ENCODE results near the gene DUSP6. TPM values are rescaled to one million over a fixed set of nuclear protein-coding genes. Genes with fewer than 3 reads are reported as not detected.

DUSP6 gene
- total and polyA plus RNA-seq, 2 of the 13 experiments (the other 11 are each of a cell fraction or from before 2014, with no cell fraction given): 40.9 to 161 TPM

DNA sequence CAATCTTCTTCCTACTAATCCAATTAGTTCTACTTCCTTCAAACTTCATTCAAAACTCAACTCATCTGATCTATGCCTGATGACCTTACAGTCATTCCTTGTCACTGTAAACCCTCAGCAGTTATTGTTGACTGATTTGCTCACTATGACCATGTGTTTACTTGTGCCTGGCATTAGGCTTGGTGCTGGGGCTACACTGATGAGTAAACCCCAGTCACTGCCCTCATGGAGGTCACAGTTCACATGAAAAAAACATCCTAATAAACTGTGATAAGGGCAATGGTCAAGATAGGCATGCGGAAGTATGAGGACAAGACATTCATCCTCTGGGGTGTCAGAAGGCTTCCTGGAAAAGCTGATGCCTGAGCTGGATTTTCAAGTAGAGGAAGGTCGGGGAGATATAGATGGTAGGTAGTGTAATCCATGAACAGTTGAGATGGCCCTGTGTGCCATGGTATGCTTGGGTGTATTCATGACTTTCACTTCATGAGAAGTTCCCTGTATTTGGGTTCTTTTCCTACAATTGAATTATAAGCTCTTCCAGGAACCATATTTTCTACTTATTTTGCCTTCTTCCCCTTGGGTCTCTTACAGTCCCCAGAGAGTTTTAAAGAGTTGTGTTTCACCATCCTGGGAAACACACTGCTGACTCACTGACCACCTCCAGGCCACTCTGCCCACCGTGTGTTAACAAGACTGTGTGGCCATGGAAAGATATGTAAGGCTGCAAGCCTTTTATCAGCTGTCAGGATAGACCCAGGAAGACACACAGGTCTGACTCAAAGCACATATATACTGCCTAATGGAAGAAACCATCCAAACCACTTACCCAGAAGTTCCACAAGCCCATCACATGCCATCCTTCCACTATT, 38.7 kb upstream of the DUSP6 start (continued):
- 0 out of 2 replicates have a peak, but pooled peaks have one; percentile 42 for TF ChIP-seq MAF1 (CRISPR knock-in tag; IDR thresholded peaks at IDR 0.05; ENCODE audit: borderline replicate concordance)
- peak; percentile 78 for TF ChIP-seq KLF6 (CRISPR knock-in tag; IDR thresholded peaks at IDR 0.05)
- TF ChIP-seq ZNF160 (CRISPR knock-in tag; IDR thresholded peaks at IDR 0.05): no peak
- peak; percentile 84; the same call in 1 of the 2 replicates for TF ChIP-seq RCOR2 (CRISPR knock-in tag; IDR thresholded peaks at IDR 0.05)
- TF ChIP-seq SETDB1 (CRISPR knock-in tag; IDR thresholded peaks at IDR 0.05; ENCODE audit: borderline replicate concordance): no peak
- TF ChIP-seq, protein P1, sequence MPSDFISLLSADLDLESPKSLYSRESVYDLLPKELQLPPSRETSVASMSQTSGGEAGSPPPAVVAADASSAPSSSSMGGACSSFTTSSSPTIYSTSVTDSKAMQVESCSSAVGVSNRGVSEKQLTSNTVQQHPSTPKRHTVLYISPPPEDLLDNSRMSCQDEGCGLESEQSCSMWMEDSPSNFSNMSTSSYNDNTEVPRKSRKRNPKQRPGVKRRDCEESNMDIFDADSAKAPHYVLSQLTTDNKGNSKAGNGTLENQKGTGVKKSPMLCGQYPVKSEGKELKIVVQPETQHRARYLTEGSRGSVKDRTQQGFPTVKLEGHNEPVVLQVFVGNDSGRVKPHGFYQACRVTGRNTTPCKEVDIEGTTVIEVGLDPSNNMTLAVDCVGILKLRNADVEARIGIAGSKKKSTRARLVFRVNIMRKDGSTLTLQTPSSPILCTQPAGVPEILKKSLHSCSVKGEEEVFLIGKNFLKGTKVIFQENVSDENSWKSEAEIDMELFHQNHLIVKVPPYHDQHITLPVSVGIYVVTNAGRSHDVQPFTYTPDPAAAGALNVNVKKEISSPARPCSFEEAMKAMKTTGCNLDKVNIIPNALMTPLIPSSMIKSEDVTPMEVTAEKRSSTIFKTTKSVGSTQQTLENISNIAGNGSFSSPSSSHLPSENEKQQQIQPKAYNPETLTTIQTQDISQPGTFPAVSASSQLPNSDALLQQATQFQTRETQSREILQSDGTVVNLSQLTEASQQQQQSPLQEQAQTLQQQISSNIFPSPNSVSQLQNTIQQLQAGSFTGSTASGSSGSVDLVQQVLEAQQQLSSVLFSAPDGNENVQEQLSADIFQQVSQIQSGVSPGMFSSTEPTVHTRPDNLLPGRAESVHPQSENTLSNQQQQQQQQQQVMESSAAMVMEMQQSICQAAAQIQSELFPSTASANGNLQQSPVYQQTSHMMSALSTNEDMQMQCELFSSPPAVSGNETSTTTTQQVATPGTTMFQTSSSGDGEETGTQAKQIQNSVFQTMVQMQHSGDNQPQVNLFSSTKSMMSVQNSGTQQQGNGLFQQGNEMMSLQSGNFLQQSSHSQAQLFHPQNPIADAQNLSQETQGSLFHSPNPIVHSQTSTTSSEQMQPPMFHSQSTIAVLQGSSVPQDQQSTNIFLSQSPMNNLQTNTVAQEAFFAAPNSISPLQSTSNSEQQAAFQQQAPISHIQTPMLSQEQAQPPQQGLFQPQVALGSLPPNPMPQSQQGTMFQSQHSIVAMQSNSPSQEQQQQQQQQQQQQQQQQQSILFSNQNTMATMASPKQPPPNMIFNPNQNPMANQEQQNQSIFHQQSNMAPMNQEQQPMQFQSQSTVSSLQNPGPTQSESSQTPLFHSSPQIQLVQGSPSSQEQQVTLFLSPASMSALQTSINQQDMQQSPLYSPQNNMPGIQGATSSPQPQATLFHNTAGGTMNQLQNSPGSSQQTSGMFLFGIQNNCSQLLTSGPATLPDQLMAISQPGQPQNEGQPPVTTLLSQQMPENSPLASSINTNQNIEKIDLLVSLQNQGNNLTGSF (CRISPR knock-in tag; IDR thresholded peaks at IDR 0.05): no peak
- 0 out of 2 replicates have a peak, but pooled peaks have one; percentile 29 for TF ChIP-seq ZNF670 (CRISPR knock-in tag; IDR thresholded peaks at IDR 0.05; ENCODE audit: borderline replicate concordance)
- TF ChIP-seq, protein P2, sequence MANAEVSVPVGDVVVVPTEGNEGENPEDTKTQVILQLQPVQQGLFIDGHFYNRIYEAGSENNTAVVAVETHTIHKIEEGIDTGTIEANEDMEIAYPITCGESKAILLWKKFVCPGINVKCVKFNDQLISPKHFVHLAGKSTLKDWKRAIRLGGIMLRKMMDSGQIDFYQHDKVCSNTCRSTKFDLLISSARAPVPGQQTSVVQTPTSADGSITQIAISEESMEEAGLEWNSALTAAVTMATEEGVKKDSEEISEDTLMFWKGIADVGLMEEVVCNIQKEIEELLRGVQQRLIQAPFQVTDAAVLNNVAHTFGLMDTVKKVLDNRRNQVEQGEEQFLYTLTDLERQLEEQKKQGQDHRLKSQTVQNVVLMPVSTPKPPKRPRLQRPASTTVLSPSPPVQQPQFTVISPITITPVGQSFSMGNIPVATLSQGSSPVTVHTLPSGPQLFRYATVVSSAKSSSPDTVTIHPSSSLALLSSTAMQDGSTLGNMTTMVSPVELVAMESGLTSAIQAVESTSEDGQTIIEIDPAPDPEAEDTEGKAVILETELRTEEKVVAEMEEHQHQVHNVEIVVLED (CRISPR knock-in tag; IDR thresholded peaks at IDR 0.05; ENCODE audit: borderline replicate concordance): 0 out of 2 replicates have a peak, but pooled peaks have one; percentile 33
- TF ChIP-seq CREB1 (IDR thresholded peaks at IDR 0.05): peak; percentile 76; the same call in 1 of the 2 replicates
- TF ChIP-seq CREB1 (CRISPR knock-in tag; IDR thresholded peaks at IDR 0.05): peak; percentile 90
- TF ChIP-seq NFIB (CRISPR knock-in tag; IDR thresholded peaks at IDR 0.05; ENCODE audit: borderline replicate concordance): no peak
- TF ChIP-seq KDM1A (CRISPR knock-in tag; IDR thresholded peaks at IDR 0.05): peak; percentile 30; the same call in 1 of the 2 replicates
- TF ChIP-seq, protein P3, sequence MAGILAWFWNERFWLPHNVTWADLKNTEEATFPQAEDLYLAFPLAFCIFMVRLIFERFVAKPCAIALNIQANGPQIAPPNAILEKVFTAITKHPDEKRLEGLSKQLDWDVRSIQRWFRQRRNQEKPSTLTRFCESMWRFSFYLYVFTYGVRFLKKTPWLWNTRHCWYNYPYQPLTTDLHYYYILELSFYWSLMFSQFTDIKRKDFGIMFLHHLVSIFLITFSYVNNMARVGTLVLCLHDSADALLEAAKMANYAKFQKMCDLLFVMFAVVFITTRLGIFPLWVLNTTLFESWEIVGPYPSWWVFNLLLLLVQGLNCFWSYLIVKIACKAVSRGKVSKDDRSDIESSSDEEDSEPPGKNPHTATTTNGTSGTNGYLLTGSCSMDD (CRISPR knock-in tag; IDR thresholded peaks at IDR 0.05): no peak
- TF ChIP-seq ZNF34 (CRISPR knock-in tag; IDR thresholded peaks at IDR 0.05; ENCODE audit: borderline replicate concordance): 0 out of 2 replicates have a peak, but pooled peaks have one; percentile 2
- TF ChIP-seq, protein P4, sequence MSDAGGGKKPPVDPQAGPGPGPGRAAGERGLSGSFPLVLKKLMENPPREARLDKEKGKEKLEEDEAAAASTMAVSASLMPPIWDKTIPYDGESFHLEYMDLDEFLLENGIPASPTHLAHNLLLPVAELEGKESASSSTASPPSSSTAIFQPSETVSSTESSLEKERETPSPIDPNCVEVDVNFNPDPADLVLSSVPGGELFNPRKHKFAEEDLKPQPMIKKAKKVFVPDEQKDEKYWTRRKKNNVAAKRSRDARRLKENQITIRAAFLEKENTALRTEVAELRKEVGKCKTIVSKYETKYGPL (CRISPR knock-in tag; IDR thresholded peaks at IDR 0.05): 0 out of 2 replicates have a peak, but pooled peaks have one; percentile 56
- peak in 1 of 2 experiments; percentile 30; a peak in 2 of 4 replicates for TF ChIP-seq POLR2A (IDR thresholded peaks at IDR 0.05; ENCODE audit: insufficient read depth in 1 of 2, low read depth in 2 of 2, low read length in 2 of 2)
- TF ChIP-seq ZNF792 (CRISPR knock-in tag; IDR thresholded peaks at IDR 0.05): peak; percentile 96
- TF ChIP-seq SP5 (CRISPR knock-in tag; IDR thresholded peaks at IDR 0.05; ENCODE audit: borderline replicate concordance, low read depth): peak; percentile 70
- peak; percentile 66; the same call in 1 of the 2 replicates for TF ChIP-seq ZNF878 (CRISPR knock-in tag; IDR thresholded peaks at IDR 0.05)
- 0 out of 2 replicates have a peak, but pooled peaks have one; percentile 54 for TF ChIP-seq ZFP36L1 (CRISPR knock-in tag; IDR thresholded peaks at IDR 0.05)
- peak; percentile 85; the same call in 1 of the 2 replicates for TF ChIP-seq ZNF747 (CRISPR knock-in tag; IDR thresholded peaks at IDR 0.05; ENCODE audit: borderline replicate concordance)
